HepG2 (cell line): ENCODE data around the gene TIAM1. TPM values are rescaled to one million over a fixed set of nuclear protein-coding genes. Genes with fewer than 3 reads are reported as not detected.

Source experiments
- ATAC-seq: fragments of 200-7000 bp; cut with Tn5 transposase; 3 replicates; pipeline ENCODE4 v1.9.1; 2020; ENCODE audit warnings: mild to moderate bottlenecking, moderate library complexity
- BruUV-seq: library from RNA; stranded (reverse); fragments of 400-500 nt; replicated peaks from 2 replicates; lab custom pipeline; 2021; lab: Mats Ljungman, UMichigan
- CTCF ChIA-PET: fragments of 300-600 bp; formaldehyde crosslinking; extraction: SDS; loops from one replicate; lab custom pipeline; 2021; ENCODE audit warnings: low total read pairs, inconsistent platforms, low intra/inter-chr PET ratio; lab: Yijun Ruan, JAX
- POLR2A ChIA-PET: fragments of 350-600 bp; sonication (Branson Sonifier 250); formaldehyde crosslinking; loops from one replicate; lab custom pipeline; 2020; ENCODE audit warnings: antibody characterized with exemption, inconsistent platforms; lab: Yijun Ruan, JAX
- DNase-seq: peaks from one replicate; pipeline ENCODE4 v3.0.0-alpha.2; 2015; ENCODE audit warnings: low spot score
- FAIRE-seq: peaks from 3 replicates; lab custom pipeline; 2011; peaks lifted over from hg19 to GRCh38; lab: Jason Lieb, UNC
- H2AFZ ChIP-seq: one replicate; pipeline ENCODE4 v1.6.1; 2011; ENCODE audit warnings: low read length, inconsistent platforms
- H3K27ac ChIP-seq: fragments of 300-600 bp; 3 replicates; pipeline ENCODE4 v1.8.0; 2011; ENCODE audit warnings: mixed run types, mild to moderate bottlenecking, mixed read lengths, low read length, inconsistent platforms; ENCODE audit not compliant: insufficient read depth; ENCODE audit errors: extremely low read length
- H3K27me3 ChIP-seq, 2 experiments: fragments of 200-600 bp in 1 of 2; 2 replicates in 1 of 2; 3 replicates in 1 of 2; pipeline versions ENCODE4 v1.6.0 to v1.8.0; 2011; ENCODE audit warnings: low read length in 2 of 2, mild to moderate bottlenecking in 2 of 2, moderate library complexity in 2 of 2, inconsistent platforms in 1 of 2; ENCODE audit not compliant: insufficient read depth in 2 of 2, control insufficient read depth in 1 of 2
- H3K36me3 ChIP-seq, 2 experiments: fragments of 200-600 bp in 1 of 2; replicated peaks in 1 of 2; 2 replicates in 1 of 2; 3 replicates in 1 of 2; pipeline versions ENCODE4 v1.5.1 to v1.8.0; 2011; ENCODE audit warnings: low read length in 2 of 2, inconsistent platforms in 1 of 2; ENCODE audit not compliant: insufficient read depth in 2 of 2, control insufficient read depth in 1 of 2
- H3K4me1 ChIP-seq: 2 replicates; pipeline ENCODE4 v1.5.1; 2012; ENCODE audit warnings: low read length, inconsistent platforms; ENCODE audit not compliant: insufficient read depth
- H3K4me2 ChIP-seq: 2 replicates; pipeline ENCODE4 v1.6.0; 2011; ENCODE audit warnings: low read depth, low read length, inconsistent platforms
- H3K4me3 ChIP-seq, 3 experiments: fragments of 200-600 bp in 1 of 3; sonication (generic), shearing (Covaris generic) in 1 of 3; replicated peaks in 1 of 3; 2 replicates each; pipeline ENCODE4 v1.5.1; 2011 to 2016; ENCODE audit warnings: low read length in 3 of 3, inconsistent platforms in 2 of 3, low read depth in 2 of 3, mild to moderate bottlenecking in 2 of 3, control low read depth in 1 of 3, mixed read lengths in 1 of 3; ENCODE audit not compliant: insufficient read depth in 1 of 3
- H3K79me2 ChIP-seq: one replicate; pipeline ENCODE4 v1.6.1; 2011; ENCODE audit warnings: low read length, inconsistent platforms; ENCODE audit not compliant: insufficient read depth
- H3K9ac ChIP-seq: 2 replicates; pipeline ENCODE4 v1.6.0; 2011; ENCODE audit warnings: mild to moderate bottlenecking, low read depth, low read length, inconsistent platforms; ENCODE audit not compliant: insufficient read depth
- H3K9me3 ChIP-seq: 2 replicates; pipeline ENCODE4 v1.5.1; 2012; ENCODE audit warnings: mild to moderate bottlenecking, low read length
- H4K20me1 ChIP-seq: 2 replicates; pipeline ENCODE4 v1.6.0; 2011; ENCODE audit warnings: inconsistent platforms, mild to moderate bottlenecking, low read length, moderate library complexity; ENCODE audit not compliant: insufficient read depth
- BCLAF1 ChIP-seq: fragments of 450-650 bp; IDR thresholded peaks from 2 replicates; pipeline ENCODE4 v1.6.1; 2017; ENCODE audit warnings: mild to moderate bottlenecking
- EZH2 ChIP-seq: conservative IDR thresholded peaks from 2 replicates; pipeline ENCODE4 v1.6.1; 2012; ENCODE audit warnings: mild to moderate bottlenecking, low read depth, low read length, moderate library complexity
- FOSL1 ChIP-seq: sonication (generic); formaldehyde crosslinking; IDR thresholded peaks from 2 replicates; pipeline ENCODE4 v1.9.0; 2021; ENCODE audit warnings: missing genetic modification reagents, borderline replicate concordance
- HNRNPUL1 ChIP-seq: fragments of 200-400 bp; formaldehyde crosslinking; IDR thresholded peaks from 2 replicates; pipeline ENCODE4 v1.6.1; 2017; ENCODE audit warnings: low read depth, mild to moderate bottlenecking, low read length, moderate library complexity
- ZNF350 ChIP-seq: sonication (generic); formaldehyde crosslinking; IDR thresholded peaks from 2 replicates; pipeline ENCODE4 v1.4.0; 2020; ENCODE audit warnings: mild to moderate bottlenecking, low read depth, missing genetic modification reagents, borderline replicate concordance
- ZNF646 ChIP-seq: sonication (generic); formaldehyde crosslinking; IDR thresholded peaks from 2 replicates; pipeline ENCODE4 v1.9.0; 2021; ENCODE audit warnings: mild to moderate bottlenecking, missing genetic modification reagents
- ZSCAN12 ChIP-seq: sonication (generic); formaldehyde crosslinking; IDR thresholded peaks from 2 replicates; pipeline ENCODE4 v1.9.0; 2021; ENCODE audit warnings: mild to moderate bottlenecking, missing genetic modification reagents
- WGBS: methylation state at CpG from one replicate; pipeline ENCODE4 v1.1.6; 2017; ENCODE audit warnings: low lambda C conversion rate; 5-methylcytosine and 5-hydroxymethylcytosine counted together
- in situ Hi-C: cut with HindIII; loops from 2 replicates; pipeline ENCODE4 v1.10.0; 2017; ENCODE audit warnings: low pct_unique_long_range_greater_than_20kb; ENCODE audit not compliant: extremely low pct_ligation_motif_present
- intact Hi-C: fragments of 100-400 bp; cut with micrococcal nuclease; formaldehyde crosslinking; loops from one replicate; pipeline ENCODE4 v1.10.0; 2022; ENCODE audit not compliant: unreplicated experiment
- polyA plus RNA-seq, 8 experiments: library from polyadenylated mRNA; depleted of rRNA in 3 of 8; stranded (reverse) in 7 of 8; unstranded in 1 of 8; fragments of >200 nt; fragmentation: Illumina TruSeq in 4 of 8; extraction: Trizol in 4 of 8; gene quantifications; 2 replicates each; pipeline versions ENCODE4 v1.2.1 to v1.2.3, GENCODE V29; 2011 to 2016; ENCODE audit warnings: low read depth in 4 of 8, missing spikeins in 1 of 8, mixed read lengths in 1 of 8; ENCODE audit not compliant: insufficient read depth in 1 of 8
- total RNA-seq, 5 experiments: library from RNA; depleted of rRNA; stranded (reverse); fragments of >200 nt; fragmentation: Illumina TruSeq; extraction: Trizol; gene quantifications; 2 replicates each; pipeline ENCODE4 v1.2.3, GENCODE V29; 2016; ENCODE audit warnings: low read depth in 1 of 5
- TF ChIP-seq, protein P1 (sequence below): sonication (generic); formaldehyde crosslinking; IDR thresholded peaks from 2 replicates; pipeline ENCODE4 v1.9.0; 2022; ENCODE audit warnings: missing genetic modification reagents, mild to moderate bottlenecking, borderline replicate concordance
- TF ChIP-seq, protein P2 (sequence below): fragments of 450-650 bp; IDR thresholded peaks from 2 replicates; pipeline ENCODE4 v1.6.1; 2017
- TF ChIP-seq, protein P3 (sequence below): sonication (generic); formaldehyde crosslinking; IDR thresholded peaks from 2 replicates; pipeline ENCODE4 v1.8.0; 2022; ENCODE audit warnings: missing genetic modification reagents, low read depth, mild to moderate bottlenecking, borderline replicate concordance

TIAM1 gene
- total and polyA plus RNA-seq, 2 of the 13 experiments (the other 11 are each of a cell fraction or from before 2014, with no cell fraction given): 0.13 to 0.24 TPM

DNA sequence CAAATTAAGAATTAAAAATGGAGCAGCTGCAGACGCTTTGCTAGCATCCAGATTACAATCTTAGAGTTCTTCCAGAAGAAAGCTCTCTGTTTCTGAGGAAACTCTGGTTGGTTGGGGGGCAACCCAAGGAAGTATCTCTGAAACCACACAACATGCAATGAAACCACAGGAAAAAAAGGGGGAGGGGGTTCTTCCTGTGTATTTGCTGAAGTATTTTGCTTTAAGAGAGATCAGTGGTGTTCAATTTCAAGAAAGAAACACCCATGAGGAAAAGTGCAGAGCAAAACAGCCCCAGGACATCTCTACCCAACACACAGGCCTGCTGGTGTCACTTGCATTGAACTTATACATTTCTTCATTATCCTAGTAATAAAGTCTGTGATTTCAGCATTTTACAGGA lies 19.7 kb upstream of the TIAM1 start:
- Histone ChIP-seq H3K4me3 (no peak overlapping the region), H3K79me2 (no peaks in the 10 kb centered on the region), H3K9ac (no peak overlapping the region), H3K4me2 (no peak overlapping the region), H3K27me3 (no peaks in the 10 kb centered on the region), H4K20me1 (no peaks in the 10 kb centered on the region), H3K9me3 (no peaks in the 10 kb centered on the region), H3K36me3 (no peaks in the 10 kb centered on the region), H3K4me1 (no peaks in the 10 kb centered on the region), H2AFZ (no peak overlapping the region), H3K27ac (no peak overlapping the region)
- FAIRE-seq (no peak), ATAC-seq (no peak), DNase-seq (no peak)
- ChIA-PET CTCF (no interaction called here), POLR2A (no interaction called here)
- intact Hi-C loops: no loop called here
- TF ChIP-seq ZNF350 (CRISPR knock-in tag) (no peak), ZSCAN12 (CRISPR knock-in tag) (no peak), FOSL1 (CRISPR knock-in tag) (no peak), BCLAF1 (no peak), ZNF646 (CRISPR knock-in tag) (no peak), EZH2 (no peak), HNRNPUL1 (no peak)
- TF ChIP-seq, protein P1, sequence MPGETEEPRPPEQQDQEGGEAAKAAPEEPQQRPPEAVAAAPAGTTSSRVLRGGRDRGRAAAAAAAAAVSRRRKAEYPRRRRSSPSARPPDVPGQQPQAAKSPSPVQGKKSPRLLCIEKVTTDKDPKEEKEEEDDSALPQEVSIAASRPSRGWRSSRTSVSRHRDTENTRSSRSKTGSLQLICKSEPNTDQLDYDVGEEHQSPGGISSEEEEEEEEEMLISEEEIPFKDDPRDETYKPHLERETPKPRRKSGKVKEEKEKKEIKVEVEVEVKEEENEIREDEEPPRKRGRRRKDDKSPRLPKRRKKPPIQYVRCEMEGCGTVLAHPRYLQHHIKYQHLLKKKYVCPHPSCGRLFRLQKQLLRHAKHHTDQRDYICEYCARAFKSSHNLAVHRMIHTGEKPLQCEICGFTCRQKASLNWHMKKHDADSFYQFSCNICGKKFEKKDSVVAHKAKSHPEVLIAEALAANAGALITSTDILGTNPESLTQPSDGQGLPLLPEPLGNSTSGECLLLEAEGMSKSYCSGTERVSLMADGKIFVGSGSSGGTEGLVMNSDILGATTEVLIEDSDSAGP (CRISPR knock-in tag): no peak
- TF ChIP-seq, protein P2, sequence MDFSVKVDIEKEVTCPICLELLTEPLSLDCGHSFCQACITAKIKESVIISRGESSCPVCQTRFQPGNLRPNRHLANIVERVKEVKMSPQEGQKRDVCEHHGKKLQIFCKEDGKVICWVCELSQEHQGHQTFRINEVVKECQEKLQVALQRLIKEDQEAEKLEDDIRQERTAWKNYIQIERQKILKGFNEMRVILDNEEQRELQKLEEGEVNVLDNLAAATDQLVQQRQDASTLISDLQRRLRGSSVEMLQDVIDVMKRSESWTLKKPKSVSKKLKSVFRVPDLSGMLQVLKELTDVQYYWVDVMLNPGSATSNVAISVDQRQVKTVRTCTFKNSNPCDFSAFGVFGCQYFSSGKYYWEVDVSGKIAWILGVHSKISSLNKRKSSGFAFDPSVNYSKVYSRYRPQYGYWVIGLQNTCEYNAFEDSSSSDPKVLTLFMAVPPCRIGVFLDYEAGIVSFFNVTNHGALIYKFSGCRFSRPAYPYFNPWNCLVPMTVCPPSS: no peak
- TF ChIP-seq, protein P3, sequence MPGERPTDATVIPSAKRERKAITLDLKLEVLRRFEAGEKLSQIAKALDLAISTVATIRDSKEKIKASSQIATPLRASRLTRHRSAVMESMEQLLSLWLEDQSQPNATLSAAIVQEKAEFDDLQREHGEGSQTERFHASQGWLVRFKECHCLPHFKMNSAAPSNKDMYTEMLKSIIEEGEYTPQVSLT (CRISPR knock-in tag): no peak
- in situ Hi-C loops: no loop called here
- 4% methylated on average over 1 of the region's 1 CpG for WGBS
- no TSS peak for BruUV-seq
